Stimulated activated CD8-positive, alpha-beta memory T cell treated with anti-CD3 and anti-CD28 coated beads, Interleukin-2, amount 100 ng/mL, for 1 hour (primary cell): Measurements from ENCODE around the gene PTPRJ.
"Not testable (repeated sequence)": the region's sequence is repeated elsewhere in the genome, so short reads cannot be mapped to it uniquely, and the experiment has no call there.

Experiments used
- DNase-seq, 2 donors: peaks; one replicate each; pipeline ENCODE4 v3.0.0-alpha.2; 2020; ENCODE audit warnings: low read depth in 2 of 2

The PTPRJ gene

GRCh38 chr11:48018528-48019216 is 38.3 kb downstream of the PTPRJ start:
- DNase-seq = no peak

- no peak for DNase-seq
These were observed 38.8 kb downstream of the PTPRJ start for GRCh38 chr11:48019217-48019584.

GRCh38 chr11:48019595-48019994 is 39.2 kb downstream of the PTPRJ start:
- DNase-seq = no peak

GRCh38 chr11:48020092-48020755 is 39.9 kb downstream of the PTPRJ start:
- no peak for DNase-seq

GRCh38 chr11:48021201-48021820 is 41.0 kb downstream of the PTPRJ start:
- DNase-seq = not testable (repeated sequence)

GRCh38 chr11:48022445-48022844 is 42.1 kb downstream of the PTPRJ start:
- DNase-seq = no peak

GRCh38 chr11:48023608-48024007 is 43.2 kb downstream of the PTPRJ start:
- not testable (repeated sequence) for DNase-seq

- no peak for DNase-seq
These were observed 44.3 kb downstream of the PTPRJ start for GRCh38 chr11:48024635-48025071.

GRCh38 chr11:48025293-48025983 is 45.1 kb downstream of the PTPRJ start:
- no peak for DNase-seq

GRCh38 chr11:48025984-48026340 is 45.6 kb downstream of the PTPRJ start:
- no peak for DNase-seq

- no peak for DNase-seq
These were observed 48.7 kb downstream of the PTPRJ start for GRCh38 chr11:48028914-48029680.

- DNase-seq = no peak
These were observed 49.4 kb downstream of the PTPRJ start for GRCh38 chr11:48029681-48030290.

GRCh38 chr11:48031602-48032001 is 51.2 kb downstream of the PTPRJ start:
- no peak for DNase-seq

- DNase-seq = no peak
These were observed 52.4 kb downstream of the PTPRJ start for GRCh38 chr11:48032721-48033120.

GRCh38 chr11:48033918-48034341 is 53.6 kb downstream of the PTPRJ start:
- DNase-seq = no peak

GRCh38 chr11:48034926-48035871 is 54.8 kb downstream of the PTPRJ start:
- no peak for DNase-seq

- no peak for DNase-seq
These were observed 55.7 kb downstream of the PTPRJ start for GRCh38 chr11:48036011-48036410.

GRCh38 chr11:48036466-48036865 is 56.1 kb downstream of the PTPRJ start:
- no peak for DNase-seq

GRCh38 chr11:48037709-48038468 is 57.5 kb downstream of the PTPRJ start:
- DNase-seq = no peak
